GM12878 (cell line): ENCODE data around the gene SMAD5. TPM values are rescaled to one million over a fixed set of nuclear protein-coding genes. Genes with fewer than 3 reads are reported as not detected.

Source experiments
- ATAC-seq: fragments of 200-7000 bp; cut with Tn5 transposase; 3 replicates; pipeline ENCODE4 v1.9.1; 2020; ENCODE audit warnings: mild to moderate bottlenecking, moderate library complexity
- BruUV-seq: library from RNA; stranded (reverse); fragments of 400-500 nt; replicated peaks from 2 replicates; lab custom pipeline; 2021; lab: Mats Ljungman, UMichigan
- CTCF ChIA-PET: fragments of 300-600 bp; sonication (Branson Sonifier 250); formaldehyde crosslinking; extraction: SDS; loops from one replicate; lab custom pipeline; 2021; ENCODE audit warnings: inconsistent platforms; lab: Yijun Ruan, JAX
- POLR2A ChIA-PET: fragments of 350-600 bp; formaldehyde crosslinking; extraction: SDS; loops from one replicate; lab custom pipeline; 2021; ENCODE audit warnings: inconsistent platforms; lab: Charles Lee
- RAD21 ChIA-PET: fragments of 300-600 bp; sonication (Branson Sonifier 250); formaldehyde crosslinking; loops from one replicate; lab custom pipeline; 2023; ENCODE audit warnings: antibody characterized with exemption; ENCODE audit not compliant: unreplicated experiment; lab: Charles Lee
- SMC1A ChIA-PET: fragments of 300-600 bp; sonication (Branson Sonifier 250); formaldehyde crosslinking; loops from one replicate; lab custom pipeline; 2023; ENCODE audit not compliant: unreplicated experiment, uncharacterized antibody; lab: Charles Lee
- DNase-seq: peaks from one replicate; pipeline ENCODE4 v3.0.0-alpha.2; 2011; ENCODE audit warnings: low read depth, low spot score
- FAIRE-seq: peaks from 3 replicates; lab custom pipeline; 2011; peaks lifted over from hg19 to GRCh38; lab: Jason Lieb, UNC
- H2AFZ ChIP-seq: 2 replicates; pipeline ENCODE4 v1.6.0; 2011; ENCODE audit warnings: low read depth, low read length, control low read depth; ENCODE audit not compliant: control insufficient read depth
- H3K27ac ChIP-seq: 2 replicates; pipeline ENCODE4 v1.5.1; 2011; ENCODE audit warnings: control low read depth; ENCODE audit not compliant: control insufficient read depth, insufficient read depth
- H3K27me3 ChIP-seq, 2 experiments: replicated peaks in 1 of 2; 2 replicates each; pipeline versions ENCODE4 v1.6.0 to v1.6.1; 2011; ENCODE audit warnings: low read length in 1 of 2; ENCODE audit not compliant: control insufficient read depth in 2 of 2, insufficient read depth in 2 of 2
- H3K36me3 ChIP-seq, 2 experiments: 2 replicates each; pipeline ENCODE4 v1.5.1; 2011; ENCODE audit warnings: low read length in 1 of 2; ENCODE audit not compliant: control insufficient read depth in 2 of 2, insufficient read depth in 2 of 2
- H3K4me1 ChIP-seq: 2 replicates; pipeline ENCODE4 v1.6.1; 2011; ENCODE audit warnings: mild to moderate bottlenecking, low read length, moderate library complexity, mixed read lengths; ENCODE audit not compliant: control insufficient read depth, insufficient read depth
- H3K4me2 ChIP-seq: 2 replicates; pipeline ENCODE4 v1.6.0; 2011; ENCODE audit warnings: control low read depth; ENCODE audit not compliant: control insufficient read depth, insufficient read depth
- H3K4me3 ChIP-seq: fragments of 200-600 bp; sonication (generic); 2 replicates; pipeline ENCODE4 v1.5.1; 2016
- H3K79me2 ChIP-seq: 2 replicates; pipeline ENCODE4 v1.6.0; 2011; ENCODE audit warnings: low read length; ENCODE audit not compliant: control insufficient read depth, insufficient read depth
- H3K9ac ChIP-seq: 2 replicates; pipeline ENCODE4 v1.8.0; 2011; ENCODE audit warnings: low read length, control low read depth, mixed read lengths; ENCODE audit not compliant: control insufficient read depth, insufficient read depth
- H3K9me3 ChIP-seq: replicated peaks from 3 replicates; pipeline ENCODE4 v1.5.1; 2011; ENCODE audit warnings: mild to moderate bottlenecking, low read length; ENCODE audit not compliant: control insufficient read depth, insufficient read depth
- H4K20me1 ChIP-seq: 2 replicates; pipeline ENCODE4 v1.6.0; 2011; ENCODE audit not compliant: control insufficient read depth, insufficient read depth
- CEBPZ ChIP-seq: fragments of 150-350 bp; IDR thresholded peaks from 2 replicates; pipeline ENCODE4 v1.6.1; 2016; ENCODE audit warnings: low read depth, low read length
- CREM ChIP-seq: IDR thresholded peaks from 2 replicates; pipeline ENCODE4 v1.6.1; 2014; ENCODE audit warnings: antibody characterized with exemption, low read depth
- CUX1 ChIP-seq: IDR thresholded peaks from 2 replicates; pipeline ENCODE4 v1.6.1; 2012; ENCODE audit warnings: improper control_type of control experiment, low read depth, low read length; ENCODE audit not compliant: insufficient replicate concordance
- HCFC1 ChIP-seq: fragments of 150-350 bp; IDR thresholded peaks from 2 replicates; pipeline ENCODE4 v1.6.1; 2014; ENCODE audit warnings: low read length
- HDAC6 ChIP-seq: fragments of 200-600 bp; sonication (generic); IDR thresholded peaks from one replicate; pipeline ENCODE4 v1.8.0; 2017; ENCODE audit warnings: antibody characterized with exemption; ENCODE audit not compliant: unreplicated experiment
- MTA2 ChIP-seq: fragments of 450-650 bp; IDR thresholded peaks from 2 replicates; pipeline ENCODE4 v1.6.1; 2016; ENCODE audit warnings: low read depth, mild to moderate bottlenecking, moderate library complexity
- RB1 ChIP-seq: fragments of 450-650 bp; formaldehyde crosslinking; IDR thresholded peaks from 2 replicates; pipeline ENCODE4 v1.6.1; 2017; ENCODE audit warnings: mild to moderate bottlenecking, borderline replicate concordance
- RBBP5 ChIP-seq: fragments of 200-600 bp; sonication (generic); conservative IDR thresholded peaks from 2 replicates; pipeline ENCODE4 v1.6.1; 2016
- RFX5 ChIP-seq: IDR thresholded peaks from 2 replicates; pipeline ENCODE4 v1.6.1; 2011; ENCODE audit warnings: low read depth, low read length, improper control_type of control experiment
- SREBF1 ChIP-seq: IDR thresholded peaks from 2 replicates; pipeline ENCODE4 v1.6.1; 2012; ENCODE audit warnings: mild to moderate bottlenecking, low read length
- TCF12 ChIP-seq: IDR thresholded peaks from 2 replicates; pipeline ENCODE4 v1.6.1; 2011; ENCODE audit warnings: low read depth, mild to moderate bottlenecking, low read length
- ZBED1 ChIP-seq: IDR thresholded peaks from 2 replicates; pipeline ENCODE4 v1.6.1; 2016; ENCODE audit warnings: borderline replicate concordance
- ZNF24 ChIP-seq: fragments of 450-650 bp; IDR thresholded peaks from 2 replicates; pipeline ENCODE4 v1.6.1; 2017; ENCODE audit warnings: antibody characterized with exemption, mild to moderate bottlenecking
- ZNF384 ChIP-seq: IDR thresholded peaks from 2 replicates; pipeline ENCODE4 v1.6.1; 2012; ENCODE audit warnings: low read depth, mild to moderate bottlenecking, low read length, improper control_type of control experiment, borderline replicate concordance
- WGBS: methylation state at CpG from one replicate; pipeline ENCODE4 v1.1.6; 2016; ENCODE audit warnings: low lambda C conversion rate; ENCODE audit not compliant: insufficient replicate concordance, insufficient coverage; ENCODE audit errors: missing lambda C conversion rate; 5-methylcytosine and 5-hydroxymethylcytosine counted together
- in situ Hi-C: fragments of 300-500 bp; cut with MboI; formaldehyde crosslinking; loops from 9 replicates; pipeline ENCODE4 v1.14.3; 2018; ENCODE audit warnings: mixed read lengths
- intact Hi-C: fragments of 100-400 bp; cut with micrococcal nuclease; formaldehyde crosslinking; loops from one replicate; pipeline ENCODE4 v1.14.2; 2022; ENCODE audit not compliant: unreplicated experiment
- polyA plus RNA-seq, 11 experiments: library from polyadenylated mRNA; depleted of rRNA in 4 of 11; unstranded in 6 of 11; stranded (reverse) in 5 of 11; fragments of >200 nt; fragmentation: Nextera tagmentation in 4 of 11; fragmentation: Illumina TruSeq in 1 of 11; extraction: Ambion mirVana in 4 of 11; extraction: Trizol in 1 of 11; gene quantifications; 1 replicate in 1 of 11; 2 replicates in 10 of 11; pipeline versions ENCODE4 v1.2.1 to v1.2.3, GENCODE V29; 2011 to 2016; ENCODE audit warnings: inconsistent platforms in 2 of 11, missing spikeins in 2 of 11, low read depth in 1 of 11
- total RNA-seq, 4 experiments: library from RNA; depleted of rRNA in 3 of 4; stranded (reverse); fragments of >200 nt in 3 of 4; fragmentation: Illumina TruSeq in 1 of 4; extraction: Trizol in 1 of 4; gene quantifications; 2 replicates each; pipeline versions ENCODE4 v1.2.1 to v1.2.3, GENCODE V29; 2013 to 2021

The SMAD5 gene
- total and polyA plus RNA-seq, 10 of the 15 experiments (the other 5 are each of a cell fraction or from before 2014, with no cell fraction given), result 3.6 to 40.6 (median 11.7) TPM

- CTCF ChIA-PET, result interaction anchor here (0.5 to 2.2 kb wide), 5 partner anchors 11 to 42 kb away, joined by 3 to 7 read pairs (median 4); no protein-coding TSS in a partner anchor
- 25% methylated on average over 8 of the region's 8 CpGs for WGBS
- in situ Hi-C loops, result no loop called here
- TF ChIP-seq HDAC6 (no peak), SREBF1 (no peak), RFX5 (no peak), ZNF384 (no peak), HCFC1 (no peak), CEBPZ (no peak), ZBED1 (no peak), CUX1 (no peak), CREM (no peak), TCF12 (no peak), MTA2 (no peak), ZNF24 (no peak), RB1 (no peak), RBBP5 (no peak)
Observed at GRCh38 chr5:136094913-136095641, 37.6 kb upstream of the SMAD5 start.

More at GRCh38 chr5:136094913-136095641, 37.6 kb upstream of the SMAD5 start:
- no peak for DNase-seq
- Histone ChIP-seq H3K9ac (no peak overlapping the region), H3K27me3 (peaks cover 0 to 7% of the 10 kb centered on the region in 2 experiments; a peak in 2 of 4 replicates), H3K4me3 (no peak overlapping the region), H3K9me3 (no peaks in the 10 kb centered on the region), H3K36me3 (no peaks in the 10 kb centered on the region), H4K20me1 (no peaks in the 10 kb centered on the region), H3K4me1 (no peaks in the 10 kb centered on the region), H3K27ac (no peak overlapping the region), H3K79me2 (no peaks in the 10 kb centered on the region), H2AFZ (no peak overlapping the region), H3K4me2 (no peak overlapping the region)
- FAIRE-seq, result no peak
- SMC1A ChIA-PET, result interaction anchor here (0.9 to 2.5 kb wide), 6 partner anchors 9 to 74 kb away, joined by 3 to 13 read pairs (median 6); partner anchors contain the start of gene SMAD5
- RAD21 ChIA-PET, result interaction anchor here (0.7 to 1.5 kb wide), 2 partner anchors 14 to 17 kb away, joined by 3 to 5 read pairs; no protein-coding TSS in a partner anchor
- intact Hi-C loops, result no loop called here
- peak; percentile 10; the same call in 1 of the 3 replicates for ATAC-seq
- POLR2A ChIA-PET, result interaction anchor here (1.2 kb wide), 1 partner anchor 20 kb away, joined by 6 read pairs; no protein-coding TSS in a partner anchor
- BruUV-seq, result no TSS peak
